HG02763 (cell line): Measurements from ENCODE around the gene CHD9.

Source experiments
- ATAC-seq: cut with Tn5 transposase; IDR thresholded peaks from one replicate; pipeline ENCODE4 v1.9.1; 2021; ENCODE audit warnings: mild to moderate bottlenecking, moderate library complexity; ENCODE audit not compliant: unreplicated experiment

CHD9 gene

GRCh38 chr16:53356478-53357207 lies 301.9 kb downstream of the CHD9 start:
- no peak for ATAC-seq

DNA sequence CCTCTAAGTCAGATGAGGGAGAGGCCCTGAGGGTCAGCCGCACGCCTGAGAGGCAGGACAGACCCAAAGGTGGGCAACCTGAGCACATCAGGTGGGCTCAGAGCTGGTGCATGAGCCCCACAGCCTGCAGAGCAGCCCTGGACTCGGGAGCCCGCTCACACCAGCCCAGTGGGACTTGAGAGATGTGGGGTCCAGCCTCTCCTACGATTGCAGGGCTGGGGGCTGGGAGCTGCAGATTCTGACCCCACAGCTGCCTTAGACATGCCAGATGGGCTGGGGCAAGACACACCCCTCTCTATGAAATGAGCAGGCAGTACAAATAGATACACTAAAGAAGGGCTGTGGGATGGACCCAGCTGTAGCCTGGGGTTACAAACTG lies 302.4 kb downstream of the CHD9 start:
- ATAC-seq: no peak

GRCh38 chr16:53357955-53358354 lies 303.2 kb downstream of the CHD9 start:
- no peak for ATAC-seq

- ATAC-seq: no peak
These were observed 304.1 kb downstream of the CHD9 start for GRCh38 chr16:53358884-53359283.

DNA sequence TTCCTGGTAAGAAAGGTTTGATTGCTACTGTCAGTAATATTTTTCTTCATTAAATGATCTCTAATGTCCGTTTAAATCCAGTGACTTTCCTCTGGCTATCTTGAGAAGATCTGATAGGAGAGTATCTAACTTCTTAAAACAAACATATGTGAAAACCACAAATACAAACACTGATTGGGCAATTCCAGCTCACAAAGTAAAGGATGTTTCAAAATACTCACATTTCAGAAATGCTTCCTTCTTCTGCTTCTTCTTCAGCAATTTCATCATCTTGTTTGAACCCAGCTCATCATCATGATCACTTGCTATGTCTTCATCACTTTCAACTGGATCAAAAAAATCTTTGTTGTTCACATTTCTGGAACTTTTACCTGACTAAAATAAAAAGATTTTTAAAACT lies 315.1 kb downstream of the CHD9 start:
- ATAC-seq: no peak

- ATAC-seq: no peak
These were observed 316.0 kb downstream of the CHD9 start for GRCh38 chr16:53370827-53371226.

GRCh38 chr16:53372992-53373871 lies 318.4 kb downstream of the CHD9 start:
- no peak for ATAC-seq

DNA sequence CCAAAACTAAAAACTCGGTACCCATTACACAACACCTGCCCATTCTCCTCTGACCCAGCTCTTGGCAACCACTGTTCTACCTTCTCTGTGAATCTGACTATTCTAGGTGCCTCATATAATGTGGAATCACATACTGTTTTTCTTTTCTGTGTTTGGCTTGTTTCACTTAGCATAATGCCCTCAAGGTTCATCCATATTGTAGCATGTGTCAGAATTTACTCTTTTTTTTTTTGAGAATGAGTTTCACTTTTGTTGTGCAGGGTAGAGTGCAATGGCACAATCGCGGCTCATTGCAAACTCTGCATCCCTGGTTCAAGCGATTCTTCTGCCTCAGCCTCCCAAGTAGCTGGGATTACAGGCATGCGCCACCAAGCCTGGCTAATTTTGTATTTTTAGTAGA lies 320.0 kb downstream of the CHD9 start:
- ATAC-seq: no peak

GRCh38 chr16:53378138-53378537 lies 323.3 kb downstream of the CHD9 start:
- no peak for ATAC-seq
